Sigmoid colon (tissue), 4 donors: Measurements from ENCODE around the gene SKI.

Source experiments
- CTCF ChIP-seq, 4 experiments: fragments of 450-650 bp in 3 of 4; fragments of 200-600 bp in 1 of 4; IDR thresholded peaks; one replicate each; pipeline ENCODE4 v1.5.1; 2016 to 2019; ENCODE audit warnings: antibody characterized with exemption in 4 of 4, mild to moderate bottlenecking in 3 of 4, moderate library complexity in 2 of 4
- EP300 ChIP-seq, 4 donors: sonication (generic); formaldehyde crosslinking; IDR thresholded peaks; one replicate each; pipeline ENCODE4 v1.6.1; 2017; ENCODE audit warnings: antibody characterized with exemption in 4 of 4
- POLR2A ChIP-seq, 2 donors: fragments of 450-650 bp; IDR thresholded peaks; one replicate each; pipeline ENCODE4 v1.6.1; 2016; ENCODE audit warnings: antibody characterized with exemption in 2 of 2, mild to moderate bottlenecking in 2 of 2, moderate library complexity in 2 of 2
- POLR2AphosphoS5 ChIP-seq, 4 donors: sonication (generic); formaldehyde crosslinking; IDR thresholded peaks; one replicate each; pipeline ENCODE4 v1.6.1; 2017; ENCODE audit warnings: antibody characterized with exemption in 4 of 4

GRCh38 chr1:2185880-2186855 lies 42.0 kb upstream of the SKI start:
- TF ChIP-seq CTCF (IDR thresholded peaks at IDR 0.05) (no peak), POLR2AphosphoS5 (IDR thresholded peaks at IDR 0.05) (no peak), POLR2A (IDR thresholded peaks at IDR 0.05) (no peak), EP300 (IDR thresholded peaks at IDR 0.05) (no peak)
